K562 (cell line): ENCODE data around the gene MFSD2B. TPM values are rescaled to one million over a fixed set of nuclear protein-coding genes. Genes with fewer than 3 reads are reported as not detected.
A peak's percentile ranks its signal among the peaks of the same experiment; 100 is the strongest.

Source experiments
- DDX20 ChIP-seq: fragments of 450-650 bp; IDR thresholded peaks from 2 replicates; pipeline ENCODE4 v1.6.1; 2016; ENCODE audit warnings: missing genetic modification characterization, low read depth, mild to moderate bottlenecking, missing compliant biosample characterization, moderate library complexity
- GATAD2A ChIP-seq: fragments of 450-650 bp; IDR thresholded peaks from 2 replicates; pipeline ENCODE4 v1.6.1; 2017
- ILK ChIP-seq: fragments of 450-650 bp; IDR thresholded peaks from 2 replicates; pipeline ENCODE4 v1.6.1; 2016; ENCODE audit warnings: missing genetic modification characterization, low read depth, mild to moderate bottlenecking, missing compliant biosample characterization, moderate library complexity, borderline replicate concordance
- LCOR ChIP-seq: sonication (generic); formaldehyde crosslinking; IDR thresholded peaks from 2 replicates; pipeline ENCODE4 v1.8.0; 2022; ENCODE audit warnings: mild to moderate bottlenecking, missing genetic modification reagents
- SREBF1 ChIP-seq: fragments of 150-350 bp; IDR thresholded peaks from 2 replicates; pipeline ENCODE4 v1.6.1; 2014; ENCODE audit warnings: antibody characterized with exemption, low read depth, low read length, borderline replicate concordance
- ZBTB17 ChIP-seq: fragments of 450-650 bp; formaldehyde crosslinking; IDR thresholded peaks from 2 replicates; pipeline ENCODE4 v1.4.0; 2020; ENCODE audit warnings: mild to moderate bottlenecking
- ZC3H11A ChIP-seq: IDR thresholded peaks from 2 replicates; pipeline ENCODE4 v1.6.1; 2012; ENCODE audit warnings: low read depth, low read length, improper control_type of control experiment
- ZFP30 ChIP-seq: fragments of 250-450 bp; sonication (Bioruptor Pico); IDR thresholded peaks from 2 replicates; pipeline ENCODE4 v1.8.0; 2022; ENCODE audit warnings: moderate library complexity, mild to moderate bottlenecking, inconsistent platforms, borderline replicate concordance
- polyA plus RNA-seq, 8 experiments: library from polyadenylated mRNA; depleted of rRNA in 4 of 8; stranded (reverse) in 5 of 8; unstranded in 3 of 8; fragments of >200 nt; fragmentation: Nextera tagmentation in 2 of 8; fragmentation: Illumina TruSeq in 1 of 8; extraction: Ambion mirVana in 2 of 8; extraction: Trizol in 1 of 8; gene quantifications; 2 replicates each; pipeline versions ENCODE4 v1.2.1 to v1.2.3, GENCODE V29; 2011 to 2014; ENCODE audit warnings: inconsistent platforms in 1 of 8, missing spikeins in 1 of 8
- total RNA-seq, 7 experiments: library from RNA; depleted of rRNA in 6 of 7; stranded (reverse); fragments of >200 nt in 6 of 7; fragmentation: Illumina TruSeq in 2 of 7; extraction: Trizol in 2 of 7; gene quantifications; 2 replicates each; pipeline versions ENCODE4 v1.2.1 to v1.2.3, GENCODE V29; 2011 to 2021; ENCODE audit warnings: low replicate concordance in 1 of 7
- TF ChIP-seq, protein P1 (sequence below), 2 experiments: fragments of 450-650 bp; IDR thresholded peaks; 2 replicates each; pipeline ENCODE4 v1.6.1; 2016
- TF ChIP-seq, protein P2 (sequence below): fragments of 250-450 bp; sonication (Bioruptor Pico); IDR thresholded peaks from 2 replicates; pipeline ENCODE4 v1.9.0; 2021; ENCODE audit warnings: mild to moderate bottlenecking, inconsistent platforms
- TF ChIP-seq, protein P3 (sequence below): sonication (generic); formaldehyde crosslinking; IDR thresholded peaks from 2 replicates; pipeline ENCODE4 v1.8.0; 2023; ENCODE audit warnings: mild to moderate bottlenecking, missing genetic modification reagents
- TF ChIP-seq, protein P4 (sequence below): sonication (generic); formaldehyde crosslinking; IDR thresholded peaks from 2 replicates; pipeline ENCODE4 v1.8.0; 2023; ENCODE audit warnings: missing genetic modification reagents, mild to moderate bottlenecking, borderline replicate concordance

Gene MFSD2B
- total and polyA plus RNA-seq, 9 of the 15 experiments (the other 6 are each of a cell fraction or from before 2014, with no cell fraction given), result 2.6 to 10.9 (median 6.8) TPM

DNA sequence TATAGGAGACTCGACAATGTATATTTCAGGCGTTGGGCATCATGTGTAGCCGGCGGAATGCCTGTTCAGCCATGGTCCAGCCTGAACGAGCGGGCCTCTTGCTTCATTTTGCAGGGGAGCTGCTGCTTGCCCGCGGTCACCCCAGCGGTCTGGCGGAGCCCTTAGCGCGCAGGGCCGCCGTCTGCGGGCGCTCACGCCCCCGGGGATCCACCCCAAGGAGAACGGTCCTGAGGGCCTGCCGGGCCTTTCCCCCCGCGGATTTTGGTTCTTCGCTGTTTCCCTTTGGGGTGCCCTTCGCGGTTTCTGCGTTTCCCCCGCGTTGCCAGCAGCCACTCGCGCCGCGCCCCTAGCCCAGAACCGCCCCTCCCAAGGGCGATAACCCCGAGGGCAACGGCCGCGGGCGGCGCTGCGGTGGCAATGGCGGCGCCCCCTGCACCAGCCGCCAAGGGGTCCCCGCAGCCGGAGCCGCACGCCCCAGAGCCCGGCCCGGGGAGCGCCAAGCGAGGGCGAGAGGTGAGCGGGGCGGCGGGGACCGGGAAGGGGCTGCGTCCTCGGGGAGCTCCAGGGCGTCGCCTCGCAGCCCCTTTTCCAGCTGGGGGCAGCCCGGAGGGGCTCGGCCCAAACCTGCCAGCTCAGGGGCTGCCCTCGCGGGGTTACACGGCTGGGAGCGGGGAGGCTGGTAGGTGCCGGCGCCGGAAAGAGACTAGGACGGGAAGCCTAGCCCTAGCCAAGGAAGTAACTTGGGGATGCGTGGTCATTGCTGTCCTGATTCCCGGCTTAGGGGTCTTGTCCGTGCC is at the start of gene MFSD2B (continued):
- TF ChIP-seq, protein P1, sequence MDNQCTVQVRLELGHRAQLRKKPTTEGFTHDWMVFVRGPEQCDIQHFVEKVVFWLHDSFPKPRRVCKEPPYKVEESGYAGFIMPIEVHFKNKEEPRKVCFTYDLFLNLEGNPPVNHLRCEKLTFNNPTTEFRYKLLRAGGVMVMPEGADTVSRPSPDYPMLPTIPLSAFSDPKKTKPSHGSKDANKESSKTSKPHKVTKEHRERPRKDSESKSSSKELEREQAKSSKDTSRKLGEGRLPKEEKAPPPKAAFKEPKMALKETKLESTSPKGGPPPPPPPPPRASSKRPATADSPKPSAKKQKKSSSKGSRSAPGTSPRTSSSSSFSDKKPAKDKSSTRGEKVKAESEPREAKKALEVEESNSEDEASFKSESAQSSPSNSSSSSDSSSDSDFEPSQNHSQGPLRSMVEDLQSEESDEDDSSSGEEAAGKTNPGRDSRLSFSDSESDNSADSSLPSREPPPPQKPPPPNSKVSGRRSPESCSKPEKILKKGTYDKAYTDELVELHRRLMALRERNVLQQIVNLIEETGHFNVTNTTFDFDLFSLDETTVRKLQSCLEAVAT (IDR thresholded peaks at IDR 0.05), result no peak
- TF ChIP-seq SREBF1, result no peak
- peak; percentile 64; the same call in 1 of the 2 replicates for TF ChIP-seq GATAD2A
- peak; percentile 69 for TF ChIP-seq ZBTB17
- TF ChIP-seq, protein P2, sequence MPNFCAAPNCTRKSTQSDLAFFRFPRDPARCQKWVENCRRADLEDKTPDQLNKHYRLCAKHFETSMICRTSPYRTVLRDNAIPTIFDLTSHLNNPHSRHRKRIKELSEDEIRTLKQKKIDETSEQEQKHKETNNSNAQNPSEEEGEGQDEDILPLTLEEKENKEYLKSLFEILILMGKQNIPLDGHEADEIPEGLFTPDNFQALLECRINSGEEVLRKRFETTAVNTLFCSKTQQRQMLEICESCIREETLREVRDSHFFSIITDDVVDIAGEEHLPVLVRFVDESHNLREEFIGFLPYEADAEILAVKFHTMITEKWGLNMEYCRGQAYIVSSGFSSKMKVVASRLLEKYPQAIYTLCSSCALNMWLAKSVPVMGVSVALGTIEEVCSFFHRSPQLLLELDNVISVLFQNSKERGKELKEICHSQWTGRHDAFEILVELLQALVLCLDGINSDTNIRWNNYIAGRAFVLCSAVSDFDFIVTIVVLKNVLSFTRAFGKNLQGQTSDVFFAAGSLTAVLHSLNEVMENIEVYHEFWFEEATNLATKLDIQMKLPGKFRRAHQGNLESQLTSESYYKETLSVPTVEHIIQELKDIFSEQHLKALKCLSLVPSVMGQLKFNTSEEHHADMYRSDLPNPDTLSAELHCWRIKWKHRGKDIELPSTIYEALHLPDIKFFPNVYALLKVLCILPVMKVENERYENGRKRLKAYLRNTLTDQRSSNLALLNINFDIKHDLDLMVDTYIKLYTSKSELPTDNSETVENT (CRISPR knock-in tag), result no peak
- TF ChIP-seq ZFP30 (CRISPR knock-in tag), result no peak
- TF ChIP-seq, protein P3, sequence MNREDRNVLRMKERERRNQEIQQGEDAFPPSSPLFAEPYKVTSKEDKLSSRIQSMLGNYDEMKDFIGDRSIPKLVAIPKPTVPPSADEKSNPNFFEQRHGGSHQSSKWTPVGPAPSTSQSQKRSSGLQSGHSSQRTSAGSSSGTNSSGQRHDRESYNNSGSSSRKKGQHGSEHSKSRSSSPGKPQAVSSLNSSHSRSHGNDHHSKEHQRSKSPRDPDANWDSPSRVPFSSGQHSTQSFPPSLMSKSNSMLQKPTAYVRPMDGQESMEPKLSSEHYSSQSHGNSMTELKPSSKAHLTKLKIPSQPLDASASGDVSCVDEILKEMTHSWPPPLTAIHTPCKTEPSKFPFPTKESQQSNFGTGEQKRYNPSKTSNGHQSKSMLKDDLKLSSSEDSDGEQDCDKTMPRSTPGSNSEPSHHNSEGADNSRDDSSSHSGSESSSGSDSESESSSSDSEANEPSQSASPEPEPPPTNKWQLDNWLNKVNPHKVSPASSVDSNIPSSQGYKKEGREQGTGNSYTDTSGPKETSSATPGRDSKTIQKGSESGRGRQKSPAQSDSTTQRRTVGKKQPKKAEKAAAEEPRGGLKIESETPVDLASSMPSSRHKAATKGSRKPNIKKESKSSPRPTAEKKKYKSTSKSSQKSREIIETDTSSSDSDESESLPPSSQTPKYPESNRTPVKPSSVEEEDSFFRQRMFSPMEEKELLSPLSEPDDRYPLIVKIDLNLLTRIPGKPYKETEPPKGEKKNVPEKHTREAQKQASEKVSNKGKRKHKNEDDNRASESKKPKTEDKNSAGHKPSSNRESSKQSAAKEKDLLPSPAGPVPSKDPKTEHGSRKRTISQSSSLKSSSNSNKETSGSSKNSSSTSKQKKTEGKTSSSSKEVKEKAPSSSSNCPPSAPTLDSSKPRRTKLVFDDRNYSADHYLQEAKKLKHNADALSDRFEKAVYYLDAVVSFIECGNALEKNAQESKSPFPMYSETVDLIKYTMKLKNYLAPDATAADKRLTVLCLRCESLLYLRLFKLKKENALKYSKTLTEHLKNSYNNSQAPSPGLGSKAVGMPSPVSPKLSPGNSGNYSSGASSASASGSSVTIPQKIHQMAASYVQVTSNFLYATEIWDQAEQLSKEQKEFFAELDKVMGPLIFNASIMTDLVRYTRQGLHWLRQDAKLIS (CRISPR knock-in tag), result peak; percentile 66; the same call in 1 of the 2 replicates
- TF ChIP-seq DDX20 (tag), result no peak
- TF ChIP-seq LCOR (CRISPR knock-in tag), result peak; percentile 70; the same call in 1 of the 2 replicates
- no peak for TF ChIP-seq ILK (tag)
- TF ChIP-seq ZC3H11A, result no peak
- TF ChIP-seq, protein P4, sequence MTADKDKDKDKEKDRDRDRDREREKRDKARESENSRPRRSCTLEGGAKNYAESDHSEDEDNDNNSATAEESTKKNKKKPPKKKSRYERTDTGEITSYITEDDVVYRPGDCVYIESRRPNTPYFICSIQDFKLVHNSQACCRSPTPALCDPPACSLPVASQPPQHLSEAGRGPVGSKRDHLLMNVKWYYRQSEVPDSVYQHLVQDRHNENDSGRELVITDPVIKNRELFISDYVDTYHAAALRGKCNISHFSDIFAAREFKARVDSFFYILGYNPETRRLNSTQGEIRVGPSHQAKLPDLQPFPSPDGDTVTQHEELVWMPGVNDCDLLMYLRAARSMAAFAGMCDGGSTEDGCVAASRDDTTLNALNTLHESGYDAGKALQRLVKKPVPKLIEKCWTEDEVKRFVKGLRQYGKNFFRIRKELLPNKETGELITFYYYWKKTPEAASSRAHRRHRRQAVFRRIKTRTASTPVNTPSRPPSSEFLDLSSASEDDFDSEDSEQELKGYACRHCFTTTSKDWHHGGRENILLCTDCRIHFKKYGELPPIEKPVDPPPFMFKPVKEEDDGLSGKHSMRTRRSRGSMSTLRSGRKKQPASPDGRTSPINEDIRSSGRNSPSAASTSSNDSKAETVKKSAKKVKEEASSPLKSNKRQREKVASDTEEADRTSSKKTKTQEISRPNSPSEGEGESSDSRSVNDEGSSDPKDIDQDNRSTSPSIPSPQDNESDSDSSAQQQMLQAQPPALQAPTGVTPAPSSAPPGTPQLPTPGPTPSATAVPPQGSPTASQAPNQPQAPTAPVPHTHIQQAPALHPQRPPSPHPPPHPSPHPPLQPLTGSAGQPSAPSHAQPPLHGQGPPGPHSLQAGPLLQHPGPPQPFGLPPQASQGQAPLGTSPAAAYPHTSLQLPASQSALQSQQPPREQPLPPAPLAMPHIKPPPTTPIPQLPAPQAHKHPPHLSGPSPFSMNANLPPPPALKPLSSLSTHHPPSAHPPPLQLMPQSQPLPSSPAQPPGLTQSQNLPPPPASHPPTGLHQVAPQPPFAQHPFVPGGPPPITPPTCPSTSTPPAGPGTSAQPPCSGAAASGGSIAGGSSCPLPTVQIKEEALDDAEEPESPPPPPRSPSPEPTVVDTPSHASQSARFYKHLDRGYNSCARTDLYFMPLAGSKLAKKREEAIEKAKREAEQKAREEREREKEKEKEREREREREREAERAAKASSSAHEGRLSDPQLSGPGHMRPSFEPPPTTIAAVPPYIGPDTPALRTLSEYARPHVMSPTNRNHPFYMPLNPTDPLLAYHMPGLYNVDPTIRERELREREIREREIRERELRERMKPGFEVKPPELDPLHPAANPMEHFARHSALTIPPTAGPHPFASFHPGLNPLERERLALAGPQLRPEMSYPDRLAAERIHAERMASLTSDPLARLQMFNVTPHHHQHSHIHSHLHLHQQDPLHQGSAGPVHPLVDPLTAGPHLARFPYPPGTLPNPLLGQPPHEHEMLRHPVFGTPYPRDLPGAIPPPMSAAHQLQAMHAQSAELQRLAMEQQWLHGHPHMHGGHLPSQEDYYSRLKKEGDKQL, result 0 out of 2 replicates have a peak, but pooled peaks have one; percentile 23
